Activated naive CD4-positive, alpha-beta T cell treated with anti-CD3 and anti-CD28 coated beads, Interleukin-2, amount 50 U/mL, for 24 hours (primary cell): ENCODE data around the gene PHLDA2.
A peak's percentile ranks its signal among the peaks of the same experiment; 100 is the strongest.

ENCODE experiments used
- H3K27ac Mint-ChIP-seq: one replicate; pipeline ENCODE4 v1.8.0; 2021; ENCODE audit warnings: mild to moderate bottlenecking, mixed read lengths
- H3K27me3 Mint-ChIP-seq: one replicate; pipeline ENCODE4 v1.8.0; 2021; ENCODE audit warnings: mixed read lengths
- H3K36me3 Mint-ChIP-seq: one replicate; pipeline ENCODE4 v1.8.0; 2021; ENCODE audit warnings: mixed read lengths
- H3K4me1 Mint-ChIP-seq: one replicate; pipeline ENCODE4 v1.8.0; 2021; ENCODE audit warnings: mixed read lengths
- H3K4me3 Mint-ChIP-seq: one replicate; pipeline ENCODE4 v1.8.0; 2021; ENCODE audit warnings: mild to moderate bottlenecking, mixed read lengths
- H3K9me3 Mint-ChIP-seq: one replicate; pipeline ENCODE4 v1.8.0; 2021; ENCODE audit warnings: mixed read lengths

PHLDA2 gene

DNA sequence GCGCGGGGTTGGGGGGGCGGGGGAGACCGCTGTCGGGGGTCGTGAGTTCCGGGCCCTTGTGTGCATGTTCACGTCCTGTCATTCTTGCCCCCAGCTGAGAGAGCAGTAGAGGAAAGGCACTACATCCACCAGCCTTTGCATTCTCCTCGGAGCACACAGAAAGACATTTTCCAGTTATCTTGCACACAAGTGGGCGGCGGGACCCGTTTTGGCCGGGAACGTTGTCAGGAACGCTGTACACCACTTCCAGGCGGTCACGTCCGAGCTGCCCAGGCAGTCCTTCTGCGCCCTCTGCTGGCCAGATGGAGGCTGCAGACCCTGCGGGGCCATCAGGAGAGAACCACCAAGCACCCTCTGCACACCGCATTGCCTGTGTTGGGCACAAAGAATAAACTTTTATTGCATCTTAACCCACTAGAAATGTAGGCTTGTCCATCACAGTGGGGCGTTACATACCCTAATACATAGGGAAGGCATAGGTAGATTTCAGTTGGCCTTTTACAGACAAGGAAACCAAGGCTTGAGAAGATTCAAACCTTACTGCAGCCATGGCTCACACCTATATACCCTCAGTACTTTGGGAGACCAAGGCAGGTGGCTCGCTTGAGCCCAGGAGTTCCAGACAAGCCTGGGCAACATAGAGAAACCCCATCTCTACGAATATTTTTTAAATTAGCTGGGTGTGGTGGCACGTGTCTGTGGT, 40.8 kb downstream of the PHLDA2 start:
- peaks cover 27% of the 10 kb centered on the region for H3K4me1 Mint-ChIP-seq
- peak overlapping the region; percentile 26 for H3K4me3 Mint-ChIP-seq
- H3K36me3 Mint-ChIP-seq, result no peaks in the 10 kb centered on the region
- H3K9me3 Mint-ChIP-seq, result no peaks in the 10 kb centered on the region
- peak overlapping the region; percentile 62 for H3K27ac Mint-ChIP-seq
- H3K27me3 Mint-ChIP-seq, result no peaks in the 10 kb centered on the region

DNA sequence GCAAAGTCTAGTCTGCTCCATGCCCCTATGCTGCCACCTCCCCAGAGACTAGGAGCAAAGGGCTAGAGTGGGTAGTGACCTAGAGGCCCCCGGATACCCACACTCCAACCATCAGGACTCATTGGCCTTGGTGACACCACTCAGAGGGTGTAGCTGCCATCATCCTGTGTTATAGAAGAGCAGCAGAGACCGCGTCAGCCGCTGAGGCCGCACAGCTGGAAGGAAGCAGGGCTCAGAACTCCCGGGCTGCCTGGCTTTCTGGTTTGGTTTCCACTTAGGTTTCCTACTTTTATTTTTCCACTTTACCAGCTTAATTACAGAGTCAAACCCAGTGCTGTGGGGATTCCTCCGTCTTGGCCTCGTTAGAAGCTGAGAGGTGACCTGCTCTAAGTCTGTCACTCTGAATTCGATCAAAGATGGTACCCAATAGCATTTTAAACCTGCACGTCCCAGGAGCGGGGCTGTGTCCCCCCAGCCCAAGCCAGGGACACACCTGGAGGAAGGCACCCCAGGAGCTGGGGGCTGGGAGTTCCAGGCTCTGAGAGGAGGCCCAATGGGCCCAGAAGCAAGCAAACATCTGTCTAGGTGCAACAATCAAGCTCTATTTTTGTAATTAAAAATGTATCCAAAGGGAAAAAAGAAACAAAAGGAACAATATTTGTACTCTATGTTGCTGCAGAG, 41.6 kb downstream of the PHLDA2 start:
- H3K4me1 Mint-ChIP-seq, result peaks cover 26% of the 10 kb centered on the region
- no peak overlapping the region for H3K27ac Mint-ChIP-seq
- no peaks in the 10 kb centered on the region for H3K9me3 Mint-ChIP-seq
- no peaks in the 10 kb centered on the region for H3K27me3 Mint-ChIP-seq
- no peaks in the 10 kb centered on the region for H3K36me3 Mint-ChIP-seq
- peak overlapping the region; percentile 33 for H3K4me3 Mint-ChIP-seq

DNA sequence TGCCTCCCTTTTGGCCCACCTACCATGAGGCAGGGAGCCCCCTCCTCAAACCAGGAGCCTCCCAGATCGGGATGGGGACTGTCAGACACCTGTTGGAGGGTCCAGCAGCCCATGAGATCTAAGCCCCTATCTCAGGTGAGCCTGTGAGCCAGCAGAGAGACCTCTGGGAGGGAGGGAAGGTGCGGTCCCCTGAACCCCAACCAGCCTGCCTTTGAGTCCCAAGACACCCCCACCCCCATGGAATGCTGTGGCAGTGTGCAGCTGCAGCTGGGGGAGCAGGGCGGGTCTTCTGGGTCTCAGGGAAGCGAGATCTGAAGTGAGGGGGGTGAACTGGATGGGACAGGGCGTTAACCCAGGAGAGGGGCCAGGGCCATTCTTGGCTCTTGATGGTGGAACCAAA, 42.3 kb downstream of the PHLDA2 start:
- Mint-ChIP-seq H3K9me3 (no peaks in the 10 kb centered on the region), H3K27ac (no peak overlapping the region), H3K27me3 (no peaks in the 10 kb centered on the region), H3K4me3 (peak overlapping the region; percentile 33), H3K4me1 (peaks cover 24% of the 10 kb centered on the region), H3K36me3 (no peaks in the 10 kb centered on the region)

DNA sequence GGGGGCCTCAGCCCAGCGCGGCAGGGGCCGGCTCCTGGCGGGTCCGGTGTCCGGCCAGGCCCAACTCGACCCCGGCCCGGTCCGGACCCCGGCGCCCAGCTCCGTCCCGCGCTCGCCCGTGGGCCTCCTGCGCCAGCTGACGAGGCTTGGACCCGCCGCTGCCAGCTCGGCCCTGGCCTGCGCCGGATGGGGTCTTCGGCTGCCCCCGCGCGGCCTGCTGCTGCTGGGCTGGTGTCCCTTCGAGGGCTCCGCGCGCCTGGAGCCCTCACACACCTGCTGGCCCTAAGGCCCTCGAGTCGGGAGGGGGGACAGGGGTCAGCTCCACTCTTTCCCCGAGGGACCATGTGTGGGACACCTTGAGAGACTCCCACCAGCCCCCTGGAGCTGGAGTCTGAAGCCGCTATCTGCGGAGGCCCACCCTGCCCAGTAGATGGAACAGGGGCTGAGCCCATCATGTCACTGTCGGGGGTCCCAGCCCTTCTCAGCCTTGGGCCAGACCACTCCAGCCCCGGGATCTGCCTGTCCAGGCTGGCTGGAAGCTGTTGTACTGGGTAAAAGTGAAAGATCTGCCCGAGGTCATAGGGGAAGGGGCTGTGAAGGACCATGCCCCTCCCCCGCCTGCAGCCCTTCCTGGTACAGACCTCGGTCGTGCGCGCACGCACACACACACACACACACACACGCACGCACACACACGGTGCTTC, 42.9 kb downstream of the PHLDA2 start:
- H3K4me3 Mint-ChIP-seq, result no peak overlapping the region
- no peaks in the 10 kb centered on the region for H3K36me3 Mint-ChIP-seq
- no peaks in the 10 kb centered on the region for H3K9me3 Mint-ChIP-seq
- H3K4me1 Mint-ChIP-seq, result peaks cover 18% of the 10 kb centered on the region
- no peaks in the 10 kb centered on the region for H3K27me3 Mint-ChIP-seq
- H3K27ac Mint-ChIP-seq, result no peak overlapping the region

DNA sequence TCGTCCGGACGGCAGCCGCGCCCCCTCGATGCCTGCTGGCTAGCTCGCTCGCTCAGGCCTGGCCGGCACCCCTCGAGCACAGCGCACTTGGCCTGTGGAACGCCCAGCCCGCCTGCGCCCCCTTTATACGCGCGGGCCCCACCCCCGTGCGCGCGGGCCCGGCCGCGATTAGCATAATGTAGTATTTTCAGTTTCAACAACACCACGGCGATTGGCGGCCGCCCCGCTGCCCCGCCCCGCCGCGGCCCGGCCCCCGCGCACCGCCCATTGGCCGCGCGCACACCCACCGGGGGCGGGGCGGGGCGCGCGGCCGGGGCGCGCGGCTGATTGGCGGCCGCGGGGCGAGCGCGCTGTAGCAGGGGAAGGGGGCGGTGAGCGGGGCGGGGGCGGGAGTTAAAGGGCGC, 43.5 kb downstream of the PHLDA2 start, which contains the start of gene CDKN1C:
Gene CDKN1C (minus strand): TSS at position 98 of the 404 bp plus-strand sequence. CDS start 319 bp downstream, outside the sequence.
- H3K36me3 Mint-ChIP-seq, result no peaks in the 10 kb centered on the region
- no peaks in the 10 kb centered on the region for H3K27me3 Mint-ChIP-seq
- no peak within 1 kb of the TSS for H3K27ac Mint-ChIP-seq

DNA sequence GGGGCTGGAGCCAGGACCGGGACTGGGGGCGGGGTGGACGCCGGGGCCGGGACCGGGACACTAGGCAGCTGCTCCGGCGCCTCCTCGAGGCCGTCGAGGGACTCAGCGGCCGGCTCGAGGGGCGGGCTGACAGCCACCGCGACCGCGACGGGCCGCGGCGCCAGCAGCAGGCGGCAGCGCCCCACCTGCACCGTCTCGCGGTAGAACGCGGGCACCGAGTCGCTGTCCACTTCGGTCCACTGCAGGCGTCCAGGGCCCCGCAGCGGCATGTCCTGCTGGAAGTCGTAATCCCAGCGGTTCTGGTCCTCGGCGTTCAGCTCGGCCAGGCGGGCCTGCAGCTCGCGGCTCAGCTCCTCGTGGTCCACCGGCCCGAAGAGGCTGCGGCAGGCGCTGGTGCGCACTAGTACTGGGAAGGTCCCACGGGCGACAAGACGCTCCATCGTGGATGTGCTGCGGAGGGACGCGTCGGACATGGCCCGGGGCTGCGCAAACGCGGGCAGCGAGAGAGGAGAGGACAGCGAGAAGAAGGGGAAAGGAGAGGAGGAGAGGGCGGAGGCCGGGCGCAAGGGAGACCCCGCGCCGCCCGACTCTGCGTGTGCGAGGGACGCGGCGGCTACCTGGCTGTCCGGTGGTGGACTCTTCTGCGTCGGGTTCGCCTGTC, 44.1 kb downstream of the PHLDA2 start:
- Mint-ChIP-seq H3K4me1 (peaks cover 17% of the 10 kb centered on the region), H3K27ac (no peak overlapping the region), H3K4me3 (peak overlapping the region; percentile 82), H3K27me3 (no peaks in the 10 kb centered on the region), H3K9me3 (no peaks in the 10 kb centered on the region), H3K36me3 (no peaks in the 10 kb centered on the region)

More for the DNA sequence above, 43.5 kb downstream of the PHLDA2 start, which contains the start of gene CDKN1C:
- H3K4me3 Mint-ChIP-seq, result peak within 1 kb of the TSS; percentile 82
- H3K9me3 Mint-ChIP-seq, result no peaks in the 10 kb centered on the region
- H3K4me1 Mint-ChIP-seq, result peaks cover 17% of the 10 kb centered on the region

DNA sequence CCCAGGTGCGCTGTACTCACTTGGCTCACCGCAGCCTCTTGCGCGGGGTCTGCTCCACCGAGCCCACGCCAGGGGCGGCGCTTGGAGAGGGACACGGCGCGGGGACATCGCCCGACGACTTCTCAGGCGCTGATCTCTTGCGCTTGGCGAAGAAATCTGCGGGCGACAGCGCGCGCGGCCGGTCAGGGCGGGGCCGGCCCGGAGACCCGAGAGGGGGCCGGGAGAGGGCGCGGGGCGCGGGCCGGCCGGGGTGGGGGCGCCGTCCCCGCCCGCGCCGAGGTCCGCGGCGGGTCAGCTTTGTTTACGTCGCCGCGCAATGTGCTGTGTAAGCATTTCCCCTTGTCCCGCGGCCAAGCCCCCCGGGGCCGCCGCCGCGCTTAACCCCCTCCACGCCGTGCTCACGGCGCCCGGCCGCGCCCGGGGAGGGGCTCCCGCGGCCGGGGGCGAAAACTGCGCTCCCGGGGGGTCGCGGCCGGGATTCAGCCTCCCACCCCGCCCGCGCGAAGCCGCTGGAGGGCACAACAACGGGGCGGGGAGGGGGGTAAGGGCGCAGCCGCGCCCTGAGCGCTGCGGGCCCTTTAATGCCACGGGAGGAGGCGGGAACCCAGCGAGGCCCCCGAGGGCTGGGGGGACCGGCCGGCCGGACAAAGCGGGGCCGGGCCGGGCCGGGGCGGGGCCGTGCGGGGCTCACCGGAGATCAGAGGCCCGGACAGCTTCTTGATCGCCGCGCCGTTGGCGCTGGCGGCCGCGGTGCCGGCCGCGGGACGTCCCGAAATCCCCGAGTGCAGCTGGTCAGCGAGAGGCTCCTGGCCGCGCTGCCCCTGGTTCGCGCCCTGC, 45.0 kb downstream of the PHLDA2 start:
- H3K9me3 Mint-ChIP-seq, result no peaks in the 10 kb centered on the region
- H3K27ac Mint-ChIP-seq, result no peak overlapping the region
- H3K4me3 Mint-ChIP-seq, result no peak overlapping the region
- peaks cover 17% of the 10 kb centered on the region for H3K4me1 Mint-ChIP-seq
- no peaks in the 10 kb centered on the region for H3K27me3 Mint-ChIP-seq
- H3K36me3 Mint-ChIP-seq, result no peaks in the 10 kb centered on the region

DNA sequence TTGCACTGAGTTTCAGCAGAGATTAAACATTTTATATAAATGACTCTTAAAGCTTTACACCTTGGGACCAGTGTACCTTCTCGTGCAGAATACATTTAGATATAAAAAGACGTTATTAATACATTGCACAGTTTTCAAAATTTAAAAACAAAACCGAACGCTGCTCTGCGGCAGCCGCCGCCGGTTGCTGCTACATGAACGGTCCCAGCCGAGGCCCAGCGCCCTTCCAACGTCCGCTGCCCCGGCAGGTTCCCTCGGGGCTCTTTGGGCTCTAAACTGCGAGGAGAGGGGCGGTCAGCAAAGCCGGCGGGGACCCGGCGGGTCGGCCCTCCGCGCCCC, 45.6 kb downstream of the PHLDA2 start:
- Mint-ChIP-seq H3K4me1 (peaks cover 17% of the 10 kb centered on the region), H3K4me3 (peak overlapping the region; percentile 81), H3K27me3 (no peaks in the 10 kb centered on the region), H3K36me3 (no peaks in the 10 kb centered on the region), H3K27ac (no peak overlapping the region), H3K9me3 (no peaks in the 10 kb centered on the region)

DNA sequence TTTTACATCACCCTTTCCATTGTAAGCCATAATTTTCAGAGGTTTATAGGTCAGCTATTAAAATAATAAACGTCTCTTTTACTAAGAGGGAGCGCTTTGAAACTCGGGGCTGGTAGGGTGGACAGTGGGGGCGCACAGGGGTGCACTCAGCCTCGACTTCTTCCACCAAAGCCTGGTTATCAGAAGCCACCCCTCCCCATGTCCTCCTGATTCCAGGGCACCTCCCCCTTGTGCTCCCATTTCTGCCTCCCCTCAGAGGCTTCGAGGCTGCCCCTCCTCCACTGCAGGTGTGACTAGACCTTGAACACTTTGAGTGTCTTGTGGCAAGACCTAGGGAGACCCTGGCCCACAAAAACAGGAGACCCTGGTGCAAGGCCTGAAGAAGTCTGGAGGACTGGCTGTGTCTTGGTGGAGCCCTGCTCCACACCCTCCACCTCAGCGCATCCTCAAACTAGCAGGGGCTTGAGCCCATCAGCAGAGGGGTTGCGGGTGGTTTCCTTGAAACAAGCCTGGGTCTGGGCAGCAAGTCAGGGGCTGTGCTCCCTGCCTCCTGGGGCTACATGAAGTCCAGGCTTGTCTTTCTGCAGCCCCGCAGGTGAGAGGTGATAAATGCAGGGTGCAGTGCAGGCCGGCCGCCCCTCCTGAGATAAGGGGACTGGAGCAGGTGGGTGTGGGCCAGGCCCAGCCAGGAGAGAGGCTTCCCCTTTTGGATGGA, 46.7 kb downstream of the PHLDA2 start:
- Mint-ChIP-seq H3K27me3 (no peaks in the 10 kb centered on the region), H3K4me3 (peak overlapping the region; percentile 81), H3K9me3 (no peaks in the 10 kb centered on the region), H3K27ac (no peak overlapping the region), H3K36me3 (no peaks in the 10 kb centered on the region), H3K4me1 (peaks cover 13% of the 10 kb centered on the region)

DNA sequence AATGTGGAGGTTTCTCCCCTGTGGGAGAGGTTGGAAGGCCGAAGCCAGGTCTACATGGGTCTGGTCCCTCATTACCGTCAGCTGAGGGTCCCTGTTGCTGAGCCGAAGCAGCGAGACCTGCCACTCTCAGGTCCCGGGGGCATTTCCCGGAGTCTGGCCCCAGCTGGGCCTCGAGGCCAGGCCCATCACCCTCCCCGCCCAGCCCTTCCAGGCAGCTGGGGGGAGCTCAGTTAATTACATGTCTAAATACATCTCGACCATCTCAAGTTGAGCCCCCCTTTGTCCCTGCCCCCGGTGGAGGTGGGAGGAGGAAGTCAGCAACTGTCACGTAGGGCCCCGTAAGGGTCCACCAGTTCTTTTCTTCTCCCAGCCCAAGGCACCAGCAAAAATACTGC, 47.2 kb downstream of the PHLDA2 start:
- no peak overlapping the region for H3K4me3 Mint-ChIP-seq
- no peaks in the 10 kb centered on the region for H3K9me3 Mint-ChIP-seq
- no peaks in the 10 kb centered on the region for H3K27me3 Mint-ChIP-seq
- H3K36me3 Mint-ChIP-seq, result no peaks in the 10 kb centered on the region
- H3K27ac Mint-ChIP-seq, result no peak overlapping the region
- peaks cover 9% of the 10 kb centered on the region for H3K4me1 Mint-ChIP-seq

DNA sequence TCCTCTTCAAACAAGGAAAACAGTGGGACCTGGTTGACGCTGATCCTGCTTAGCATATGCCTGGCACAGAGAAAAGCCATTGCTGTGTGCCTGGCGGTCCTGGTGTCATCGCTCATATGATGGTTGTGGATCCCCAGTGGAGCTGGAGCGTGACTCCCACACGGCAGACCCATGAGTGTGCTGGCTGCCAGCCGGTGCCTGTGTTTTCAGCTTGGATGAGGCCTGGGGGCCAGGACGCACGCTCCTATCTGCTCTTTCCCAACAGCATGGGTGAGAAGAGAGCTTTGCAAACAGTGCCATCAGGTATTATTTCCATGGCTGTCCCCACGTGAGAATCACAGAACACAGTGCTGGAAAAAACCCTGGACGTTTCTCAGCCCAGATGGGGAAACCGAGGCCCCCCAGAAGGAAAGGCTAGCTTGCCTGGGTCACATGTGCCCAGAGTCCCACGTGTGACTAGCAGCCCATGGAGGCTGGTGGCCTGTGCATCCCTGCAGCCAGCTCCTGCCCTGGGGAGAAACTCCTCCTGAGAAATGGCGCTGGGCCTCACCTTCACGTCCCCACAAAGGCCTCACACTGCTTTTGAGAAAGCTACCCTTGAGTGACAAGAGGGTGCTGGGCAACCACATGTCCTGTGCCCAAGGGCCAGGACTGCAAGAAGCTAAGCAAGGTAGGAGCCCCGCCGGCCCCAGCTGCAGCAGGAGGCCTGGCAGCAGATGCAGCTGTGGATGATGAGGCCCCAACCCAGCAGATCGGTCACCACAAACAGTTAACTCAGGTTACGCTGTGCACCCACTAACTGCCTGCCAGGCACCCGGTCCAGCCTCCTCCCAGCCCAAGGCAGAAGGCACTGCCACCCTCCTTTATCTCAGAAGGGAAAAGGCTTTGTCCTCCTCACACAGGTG, 47.9 kb downstream of the PHLDA2 start:
- no peak overlapping the region for H3K4me3 Mint-ChIP-seq
- no peaks in the 10 kb centered on the region for H3K9me3 Mint-ChIP-seq
- no peaks in the 10 kb centered on the region for H3K36me3 Mint-ChIP-seq
- H3K27ac Mint-ChIP-seq, result no peak overlapping the region
- H3K27me3 Mint-ChIP-seq, result no peaks in the 10 kb centered on the region
- H3K4me1 Mint-ChIP-seq, result peaks cover 5% of the 10 kb centered on the region

DNA sequence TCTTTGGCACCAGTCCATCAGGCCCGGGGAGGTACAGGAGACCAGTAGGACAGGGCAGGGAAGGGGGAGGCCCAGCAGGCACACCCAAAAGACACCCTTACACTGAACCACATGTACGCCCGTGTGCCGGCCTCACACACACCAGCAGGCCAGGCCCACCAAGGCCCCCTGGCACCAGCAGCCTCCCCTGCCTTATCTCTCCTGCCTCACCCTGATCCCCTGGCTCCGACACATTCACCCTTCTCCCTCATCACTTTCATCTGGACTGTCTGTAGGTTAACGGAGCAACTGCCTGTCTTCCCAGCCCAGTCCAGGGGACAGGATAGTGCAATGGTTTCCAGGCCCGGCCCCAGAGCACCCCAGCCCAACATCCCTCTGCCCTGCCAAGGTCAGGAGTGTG, 48.6 kb downstream of the PHLDA2 start:
- Mint-ChIP-seq H3K27ac (no peak overlapping the region), H3K4me1 (peaks cover 5% of the 10 kb centered on the region), H3K36me3 (no peaks in the 10 kb centered on the region), H3K9me3 (no peaks in the 10 kb centered on the region), H3K27me3 (no peaks in the 10 kb centered on the region), H3K4me3 (no peak overlapping the region)

DNA sequence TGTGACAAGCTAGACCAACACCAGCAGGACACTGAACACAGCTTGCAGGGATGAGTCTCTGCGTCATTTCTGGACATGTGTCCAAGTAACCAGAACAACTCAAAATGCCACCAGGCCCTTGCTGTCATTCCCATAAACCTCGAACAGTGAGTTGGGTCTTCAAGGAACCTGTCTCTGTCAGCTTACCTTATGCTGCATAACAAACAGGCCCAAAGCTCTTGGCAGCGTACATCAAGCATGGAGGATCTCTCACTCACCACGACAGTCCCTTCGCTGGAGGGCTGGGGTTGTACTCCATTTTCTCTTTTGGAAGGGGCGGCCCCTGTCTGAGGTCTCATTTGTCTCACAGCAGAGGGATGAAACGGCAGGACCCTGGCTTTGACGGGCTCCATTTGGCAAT, 50.4 kb downstream of the PHLDA2 start:
- Mint-ChIP-seq H3K27me3 (peaks cover 2% of the 10 kb centered on the region), H3K4me1 (peaks cover 5% of the 10 kb centered on the region), H3K27ac (no peak overlapping the region), H3K4me3 (no peak overlapping the region), H3K36me3 (no peaks in the 10 kb centered on the region), H3K9me3 (no peaks in the 10 kb centered on the region)
